ENCODE results near the gene FHDC1.

The FHDC1 gene

GRCh38 chr4:153018031-153018430 is 81.9 kb downstream of the FHDC1 start:
- Histone ChIP-seq H3K4me1 (ENCODE audit: insufficient read depth, poor library complexity, severe bottlenecking) (peaks cover 4% of the 10 kb centered on the region), H3K4me3 (ENCODE audit: severe bottlenecking) (no peak overlapping the region), H3K36me3 (ENCODE audit: low read depth) (no peaks in the 10 kb centered on the region), H3K27me3 (ENCODE audit: insufficient read depth, poor library complexity, severe bottlenecking) (no peaks in the 10 kb centered on the region), H3K9me3 (ENCODE audit: severe bottlenecking) (no peaks in the 10 kb centered on the region), H3K27ac (ENCODE audit: poor library complexity, severe bottlenecking) (no peak overlapping the region)
- DNase-seq (ENCODE audit: low spot score) = no peak
- ATAC-seq (ENCODE audit: low read depth) = no peak
- TF ChIP-seq CTCF (IDR thresholded peaks at IDR 0.05; ENCODE audit: poor library complexity, severe bottlenecking) = no peak

GRCh38 chr4:153018684-153019083 is 82.6 kb downstream of the FHDC1 start:
- DNase-seq (ENCODE audit: low spot score) = no peak
- Histone ChIP-seq H3K36me3 (ENCODE audit: low read depth) (no peaks in the 10 kb centered on the region), H3K27ac (ENCODE audit: poor library complexity, severe bottlenecking) (no peak overlapping the region), H3K9me3 (ENCODE audit: severe bottlenecking) (no peaks in the 10 kb centered on the region), H3K27me3 (ENCODE audit: insufficient read depth, poor library complexity, severe bottlenecking) (no peaks in the 10 kb centered on the region), H3K4me1 (ENCODE audit: insufficient read depth, poor library complexity, severe bottlenecking) (peaks cover 10% of the 10 kb centered on the region), H3K4me3 (ENCODE audit: severe bottlenecking) (no peak overlapping the region)
- no peak for TF ChIP-seq CTCF (IDR thresholded peaks at IDR 0.05; ENCODE audit: poor library complexity, severe bottlenecking)
- ATAC-seq (ENCODE audit: low read depth) = no peak

GRCh38 chr4:153019906-153020305 is 83.8 kb downstream of the FHDC1 start:
- H3K36me3 ChIP-seq (ENCODE audit: low read depth) = no peaks in the 10 kb centered on the region
- H3K9me3 ChIP-seq (ENCODE audit: severe bottlenecking) = no peaks in the 10 kb centered on the region
- TF ChIP-seq CTCF (IDR thresholded peaks at IDR 0.05; ENCODE audit: poor library complexity, severe bottlenecking) = no peak
- DNase-seq (ENCODE audit: low spot score) (no peak), ATAC-seq (ENCODE audit: low read depth) (no peak)
- H3K27me3 ChIP-seq (ENCODE audit: insufficient read depth, poor library complexity, severe bottlenecking) = no peaks in the 10 kb centered on the region
- no peak overlapping the region for H3K27ac ChIP-seq (ENCODE audit: poor library complexity, severe bottlenecking)
- no peak overlapping the region for H3K4me3 ChIP-seq (ENCODE audit: severe bottlenecking)
- H3K4me1 ChIP-seq (ENCODE audit: insufficient read depth, poor library complexity, severe bottlenecking) = peaks cover 17% of the 10 kb centered on the region

- no peaks in the 10 kb centered on the region for H3K9me3 ChIP-seq (ENCODE audit: severe bottlenecking)
- TF ChIP-seq CTCF (IDR thresholded peaks at IDR 0.05; ENCODE audit: poor library complexity, severe bottlenecking) = no peak
Measured at GRCh38 chr4:153020457-153020856, 84.3 kb downstream of the FHDC1 start.

GRCh38 chr4:153021276-153021675 is 85.2 kb downstream of the FHDC1 start:
- no peaks in the 10 kb centered on the region for H3K9me3 ChIP-seq (ENCODE audit: severe bottlenecking)
- ATAC-seq (ENCODE audit: low read depth) (no peak), DNase-seq (ENCODE audit: low spot score) (no peak)
- no peaks in the 10 kb centered on the region for H3K36me3 ChIP-seq (ENCODE audit: low read depth)
- peaks cover 17% of the 10 kb centered on the region for H3K4me1 ChIP-seq (ENCODE audit: insufficient read depth, poor library complexity, severe bottlenecking)
- no peak overlapping the region for H3K4me3 ChIP-seq (ENCODE audit: severe bottlenecking)
- no peak for TF ChIP-seq CTCF (IDR thresholded peaks at IDR 0.05; ENCODE audit: poor library complexity, severe bottlenecking)
- no peak overlapping the region for H3K27ac ChIP-seq (ENCODE audit: poor library complexity, severe bottlenecking)
- no peaks in the 10 kb centered on the region for H3K27me3 ChIP-seq (ENCODE audit: insufficient read depth, poor library complexity, severe bottlenecking)

More at GRCh38 chr4:153020457-153020856, 84.3 kb downstream of the FHDC1 start:
- H3K36me3 ChIP-seq (ENCODE audit: low read depth) = no peaks in the 10 kb centered on the region
- ATAC-seq (ENCODE audit: low read depth) (no peak), DNase-seq (ENCODE audit: low spot score) (no peak)
- no peak overlapping the region for H3K4me3 ChIP-seq (ENCODE audit: severe bottlenecking)
- peaks cover 17% of the 10 kb centered on the region for H3K4me1 ChIP-seq (ENCODE audit: insufficient read depth, poor library complexity, severe bottlenecking)
- no peak overlapping the region for H3K27ac ChIP-seq (ENCODE audit: poor library complexity, severe bottlenecking)
- no peaks in the 10 kb centered on the region for H3K27me3 ChIP-seq (ENCODE audit: insufficient read depth, poor library complexity, severe bottlenecking)

Measured in RWPE2 (cell line).